H1 (cell line): ENCODE results near the gene PTPRF. TPM values are rescaled to one million over a fixed set of nuclear protein-coding genes. Genes with fewer than 3 reads are reported as not detected.

Experiments used
- CTCF ChIA-PET: fragments of 300-600 bp; sonication (Branson Sonifier 250); formaldehyde crosslinking; loops from one replicate; lab custom pipeline; 2021; ENCODE audit not compliant: partially characterized antibody; lab: Charles Lee
- POLR2A ChIA-PET: fragments of 300-600 bp; sonication (Branson Sonifier 250); formaldehyde crosslinking; loops from one replicate; lab custom pipeline; 2021; ENCODE audit warnings: inconsistent platforms; ENCODE audit not compliant: partially characterized antibody; lab: Charles Lee
- DNase-seq, 2 experiments: peaks; one replicate each; pipeline versions ENCODE4 v3.0.0 to v3.0.0-alpha.2; 2010 to 2022; ENCODE audit warnings: low spot score in 2 of 2, low read depth in 1 of 2, mixed read lengths in 1 of 2
- FAIRE-seq: peaks from 2 replicates; lab custom pipeline; 2011; peaks lifted over from hg19 to GRCh38; lab: Jason Lieb, UNC
- H2AFZ ChIP-seq: 2 replicates; pipeline ENCODE4 v1.8.1; 2012; ENCODE audit warnings: low read length, inconsistent platforms
- H2AK5ac ChIP-seq: 2 replicates; pipeline ENCODE4 v1.6.1; 2013; ENCODE audit warnings: low read depth, low read length
- H2BK120ac ChIP-seq: replicated peaks from 2 replicates; pipeline ENCODE3; 2013; ENCODE audit warnings: low read depth, low read length, inconsistent platforms
- H2BK12ac ChIP-seq: 2 replicates; pipeline ENCODE4 v1.6.1; 2013; ENCODE audit warnings: low read depth, low read length
- H2BK15ac ChIP-seq: 2 replicates; pipeline ENCODE4 v1.6.1; 2013; ENCODE audit warnings: low read length
- H2BK20ac ChIP-seq: 2 replicates; pipeline ENCODE4 v1.6.1; 2013; ENCODE audit warnings: low read length
- H2BK5ac ChIP-seq: 2 replicates; pipeline ENCODE4 v1.6.1; 2013; ENCODE audit warnings: low read depth, low read length
- H3K14ac ChIP-seq: 2 replicates; pipeline ENCODE4 v1.6.1; 2013; ENCODE audit warnings: inconsistent platforms; ENCODE audit not compliant: insufficient read length
- H3K18ac ChIP-seq: 2 replicates; pipeline ENCODE4 v1.6.1; 2013; ENCODE audit warnings: low read length; ENCODE audit errors: extremely low read depth
- H3K23ac ChIP-seq: 2 replicates; pipeline ENCODE4 v1.6.1; 2013; ENCODE audit warnings: inconsistent platforms; ENCODE audit not compliant: insufficient read length
- H3K23me2 ChIP-seq: 2 replicates; pipeline ENCODE4 v1.6.1; 2013; ENCODE audit warnings: low read depth, low read length
- H3K27ac ChIP-seq: 2 replicates; pipeline ENCODE4 v1.6.1; 2011; ENCODE audit warnings: low read depth, low read length, inconsistent platforms
- H3K27me3 ChIP-seq, 4 experiments: replicated peaks in 1 of 4; 1 replicate in 1 of 4; 2 replicates in 3 of 4; pipeline versions ENCODE4 v1.6.1 to v1.8.1; 2011 to 2013; ENCODE audit warnings: low read length in 3 of 4, mild to moderate bottlenecking in 3 of 4, inconsistent platforms in 2 of 4, mixed read lengths in 2 of 4, moderate library complexity in 1 of 4; ENCODE audit not compliant: control insufficient read depth in 3 of 4, insufficient read depth in 3 of 4; ENCODE audit errors: extremely low read depth in 1 of 4
- H3K36me3 ChIP-seq, 4 experiments: 2 replicates each; pipeline versions ENCODE4 v1.6.1 to v1.8.1; 2011 to 2013; ENCODE audit warnings: mild to moderate bottlenecking in 4 of 4, low read length in 3 of 4, moderate library complexity in 2 of 4, control low read depth in 1 of 4, inconsistent platforms in 1 of 4; ENCODE audit not compliant: insufficient read depth in 4 of 4, control insufficient read depth in 2 of 4
- H3K4ac ChIP-seq: replicated peaks from 2 replicates; pipeline ENCODE3; 2013; ENCODE audit warnings: low read length, low read depth, mixed read lengths, inconsistent platforms; ENCODE audit not compliant: insufficient read length
- H3K4me1 ChIP-seq, 4 experiments: replicated peaks in 1 of 4; 1 replicate in 1 of 4; 2 replicates in 3 of 4; pipeline versions ENCODE4 v1.6.1 to v1.8.1; 2011 to 2013; ENCODE audit warnings: low read length in 3 of 4, inconsistent platforms in 2 of 4, mixed read lengths in 1 of 4; ENCODE audit not compliant: insufficient read depth in 4 of 4, control insufficient read depth in 3 of 4
- H3K4me2 ChIP-seq, 2 experiments: 2 replicates each; pipeline versions ENCODE4 v1.6.1 to v1.8.1; 2011 to 2013; ENCODE audit warnings: low read depth in 2 of 2, low read length in 2 of 2, control low read depth in 1 of 2, inconsistent platforms in 1 of 2, mild to moderate bottlenecking in 1 of 2; ENCODE audit not compliant: insufficient read depth in 1 of 2
- H3K4me3 ChIP-seq, 4 experiments: fragments of 200-600, 300-600 bp in 1 of 4; sonication (generic), shearing (Covaris generic), sonication (Bioruptor Twin) in 1 of 4; 2 replicates each; pipeline versions ENCODE4 v1.5.1 to v1.8.1; 2011 to 2016; ENCODE audit warnings: low read length in 4 of 4, low read depth in 3 of 4, control low read depth in 2 of 4, inconsistent platforms in 2 of 4, mild to moderate bottlenecking in 2 of 4, mixed read lengths in 1 of 4, moderate library complexity in 1 of 4; ENCODE audit not compliant: insufficient read depth in 2 of 4; ENCODE audit errors: extremely low read depth in 1 of 4
- H3K56ac ChIP-seq: replicated peaks from 2 replicates; pipeline ENCODE3; 2013; ENCODE audit warnings: low read depth, mild to moderate bottlenecking, mixed read lengths, low read length, inconsistent platforms; ENCODE audit not compliant: insufficient read length
- H3K79me1 ChIP-seq: 2 replicates; pipeline ENCODE4 v1.6.1; 2013; ENCODE audit warnings: low read depth, low read length, control low read depth
- H3K79me2 ChIP-seq, 2 experiments: 2 replicates each; pipeline versions ENCODE4 v1.6.1 to v1.8.1; 2012 to 2013; ENCODE audit warnings: low read length in 2 of 2, mild to moderate bottlenecking in 2 of 2, inconsistent platforms in 1 of 2; ENCODE audit not compliant: insufficient read depth in 2 of 2, control insufficient read depth in 1 of 2
- H3K9ac ChIP-seq, 4 experiments: replicated peaks in 1 of 4; 1 replicate in 1 of 4; 2 replicates in 3 of 4; pipeline versions ENCODE4 v1.6.1 to v1.8.1; 2011 to 2013; ENCODE audit warnings: low read depth in 3 of 4, low read length in 3 of 4, control low read depth in 2 of 4, mild to moderate bottlenecking in 2 of 4, moderate library complexity in 2 of 4, inconsistent platforms in 1 of 4; ENCODE audit errors: extremely low read depth in 1 of 4
- H3K9me3 ChIP-seq, 2 experiments: 2 replicates each; pipeline versions ENCODE4 v1.6.1 to v1.8.1; 2012 to 2013; ENCODE audit warnings: mild to moderate bottlenecking in 2 of 2, moderate library complexity in 2 of 2, control low read depth in 1 of 2, inconsistent platforms in 1 of 2, low read depth in 1 of 2, low read length in 1 of 2, mixed read lengths in 1 of 2; ENCODE audit not compliant: insufficient read depth in 2 of 2
- H4K20me1 ChIP-seq, 2 experiments: replicated peaks in 1 of 2; 2 replicates each; pipeline versions ENCODE3 to v1.8.1; 2011 to 2013; ENCODE audit warnings: inconsistent platforms in 2 of 2, low read length in 2 of 2, mild to moderate bottlenecking in 1 of 2; ENCODE audit not compliant: insufficient read depth in 2 of 2, control insufficient read depth in 1 of 2
- H4K5ac ChIP-seq: 2 replicates; pipeline ENCODE4 v1.6.1; 2013; ENCODE audit warnings: low read length, low read depth, mixed read lengths, inconsistent platforms; ENCODE audit not compliant: insufficient read length
- H4K8ac ChIP-seq: 2 replicates; pipeline ENCODE4 v1.8.0; 2013; ENCODE audit warnings: mild to moderate bottlenecking, moderate library complexity, low read length, inconsistent platforms; ENCODE audit not compliant: insufficient read depth; ENCODE audit errors: extremely low read depth
- H4K91ac ChIP-seq: replicated peaks from 2 replicates; pipeline ENCODE3; 2013; ENCODE audit warnings: low read length, mixed read lengths, inconsistent platforms; ENCODE audit not compliant: insufficient read length
- EGR1 ChIP-seq: IDR thresholded peaks from 2 replicates; pipeline ENCODE4 v1.6.1; 2011; ENCODE audit warnings: low read depth, low read length, borderline replicate concordance
- GABPA ChIP-seq: IDR thresholded peaks from 2 replicates; pipeline ENCODE4 v1.6.1; 2011; ENCODE audit warnings: mild to moderate bottlenecking, low read length, moderate library complexity, borderline replicate concordance; ENCODE audit not compliant: insufficient read depth
- HDAC2 ChIP-seq, 2 experiments: fragments of 300-600 bp in 1 of 2; sonication (generic) in 1 of 2; IDR thresholded peaks; 2 replicates each; pipeline ENCODE4 v1.6.1; 2011 to 2012; ENCODE audit warnings: low read depth in 2 of 2, low read length in 2 of 2, mild to moderate bottlenecking in 2 of 2, moderate library complexity in 2 of 2, borderline replicate concordance in 1 of 2, inconsistent platforms in 1 of 2
- POLR2A ChIP-seq, 2 experiments: IDR thresholded peaks; 1 replicate in 1 of 2; 2 replicates in 1 of 2; pipeline ENCODE4 v1.6.1; 2011; ENCODE audit warnings: low read depth in 2 of 2, low read length in 2 of 2, mild to moderate bottlenecking in 2 of 2; ENCODE audit errors: control extremely low read depth in 1 of 2
- RXRA ChIP-seq: IDR thresholded peaks from 2 replicates; pipeline ENCODE4 v1.6.1; 2011; ENCODE audit warnings: low read depth, mild to moderate bottlenecking, low read length, moderate library complexity; ENCODE audit not compliant: insufficient read depth
- SUZ12 ChIP-seq: fragments of 200-600 bp; sonication (generic); IDR thresholded peaks from 2 replicates; pipeline ENCODE4 v1.6.1; 2012; ENCODE audit warnings: mild to moderate bottlenecking, inconsistent platforms, low read length, moderate library complexity, mixed read lengths
- ZNF274 ChIP-seq: IDR thresholded peaks from 2 replicates; pipeline ENCODE4 v1.7.0; 2012; ENCODE audit warnings: low read length, borderline replicate concordance; ENCODE audit errors: extremely low read depth
- WGBS, 2 experiments: shearing (Covaris generic) in 1 of 2; methylation state at CpG; one replicate each; pipeline versions ENCODE4 v1.1.6 to v1.1.7; 2013 to 2015; ENCODE audit warnings: low lambda C conversion rate in 2 of 2, mixed read lengths in 2 of 2, inconsistent platforms in 1 of 2, low coverage in 1 of 2, missing lambda C conversion rate in 1 of 2; ENCODE audit not compliant: insufficient replicate concordance in 2 of 2, insufficient coverage in 1 of 2, insufficient read length in 1 of 2; ENCODE audit errors: extremely low coverage in 1 of 2, missing lambda C conversion rate in 1 of 2; 5-methylcytosine and 5-hydroxymethylcytosine counted together
- polyA plus RNA-seq, 7 experiments: library from polyadenylated mRNA; depleted of rRNA in 3 of 7; stranded (reverse) in 5 of 7; unstranded in 2 of 7; fragments of >200 nt in 5 of 7; fragments of 200-250 nt in 2 of 7; gene quantifications; 1 replicate in 5 of 7; 2 replicates in 1 of 7; 4 replicates in 1 of 7; pipeline versions ENCODE4 v1.2.1 to v1.2.3, GENCODE V29; 2011 to 2013; ENCODE audit warnings: missing spikeins in 2 of 7, mixed read lengths in 2 of 7
- total RNA-seq: library from RNA; stranded (reverse); fragmentation: NEBNext Ultra II Directional; extraction: Animal tissue kit (Norgen Biotek cat#: 25700); gene quantifications from 2 replicates; pipeline ENCODE4 v1.2.1, GENCODE V29; 2021
- TF ChIP-seq, protein P1 (sequence below): IDR thresholded peaks from 2 replicates; pipeline ENCODE4 v1.6.1; 2012; ENCODE audit warnings: inconsistent platforms

Gene PTPRF
- total and polyA plus RNA-seq, 2 of the 8 experiments (the other 6 are each of a cell fraction or from before 2014, with no cell fraction given): 136 to 231 TPM

- FAIRE-seq (no peak), DNase-seq (no peak)
- H3K27me3 ChIP-seq: peaks cover 0 to 3% (median 0%) of the 10 kb centered on the region in 4 experiments; a peak in 2 of 7 replicates
- H4K91ac ChIP-seq: no peak overlapping the region
- peaks cover 3% of the 10 kb centered on the region; the same call in 1 of the 2 replicates for H3K23me2 ChIP-seq
- H3K14ac ChIP-seq: no peak overlapping the region
- peaks cover 7 to 19% (median 17%) of the 10 kb centered on the region in 4 experiments for H3K4me1 ChIP-seq
- POLR2A ChIA-PET: interaction anchor here (1.1 to 15.4 kb wide), 4 partner anchors 10 to 113 kb away, joined by 3 to 270 read pairs (median 4); partner anchors contain the start of gene KDM4A
- CTCF ChIA-PET: interaction anchor here (0.5 to 10.8 kb wide), 6 partner anchors 11 to 543 kb away, joined by 3 to 169 read pairs (median 4); no protein-coding TSS in a partner anchor
- no peak for TF ChIP-seq RXRA
- no peak for TF ChIP-seq POLR2A (IDR thresholded peaks at IDR 0.05; ENCODE audit: control extremely low read depth in 1 of 2, low read depth in 2 of 2, low read length in 2 of 2)
- no peak for TF ChIP-seq ZNF274
- TF ChIP-seq HDAC2 (IDR thresholded peaks at IDR 0.05; ENCODE audit: borderline replicate concordance in 1 of 2, low read depth in 2 of 2, low read length in 2 of 2): no peak
- no peak for TF ChIP-seq EGR1
- TF ChIP-seq GABPA: no peak
- TF ChIP-seq SUZ12: no peak
- TF ChIP-seq, protein P1, sequence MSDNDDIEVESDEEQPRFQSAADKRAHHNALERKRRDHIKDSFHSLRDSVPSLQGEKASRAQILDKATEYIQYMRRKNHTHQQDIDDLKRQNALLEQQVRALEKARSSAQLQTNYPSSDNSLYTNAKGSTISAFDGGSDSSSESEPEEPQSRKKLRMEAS: no peak
- no peak overlapping the region for H3K56ac ChIP-seq
- H2BK120ac ChIP-seq: no peak overlapping the region
- H2BK20ac ChIP-seq: no peak overlapping the region
- no peak overlapping the region for H3K4me3 ChIP-seq
- WGBS, 2 experiments: 81% methylated on average over 9 of the region's 9 CpGs; no CpG with 5 or more reads in 1 of the 2 experiments
- H3K79me1 ChIP-seq: peaks cover 63% of the 10 kb centered on the region
- H2AK5ac ChIP-seq: no peak overlapping the region
- H3K9me3 ChIP-seq: no peaks in the 10 kb centered on the region
- no peak overlapping the region; a peak in 1 of 7 replicates for H3K9ac ChIP-seq
- H2AFZ ChIP-seq: no peak overlapping the region
- H3K4me2 ChIP-seq: peak overlapping the region in 1 of 2 experiments; percentile 17; a peak in 1 of 4 replicates
- no peak overlapping the region for H3K27ac ChIP-seq
- no peak overlapping the region for H4K5ac ChIP-seq
- H3K18ac ChIP-seq: no peak overlapping the region
- peaks cover 0 to 8% (median 7%) of the 10 kb centered on the region in 4 experiments; a peak in 6 of 8 replicates for H3K36me3 ChIP-seq
- H3K4ac ChIP-seq: no peak overlapping the region
- peaks cover 43 to 68% of the 10 kb centered on the region in 2 experiments for H4K20me1 ChIP-seq
- no peak overlapping the region for H2BK15ac ChIP-seq
- no peak overlapping the region for H4K8ac ChIP-seq
- H2BK5ac ChIP-seq: no peak overlapping the region
- peaks cover 34 to 93% of the 10 kb centered on the region in 2 experiments for H3K79me2 ChIP-seq
- no peak overlapping the region for H3K23ac ChIP-seq
- no peak overlapping the region for H2BK12ac ChIP-seq
These were observed 6.9 kb downstream of the PTPRF start for GRCh38 chr1:43537423-43538142.
